ENCODE results near the gene ALB.
"Not testable (repeated sequence)": the region's sequence is repeated elsewhere in the genome, so short reads cannot be mapped to it uniquely, and the experiment has no call there.

Gene ALB

DNA sequence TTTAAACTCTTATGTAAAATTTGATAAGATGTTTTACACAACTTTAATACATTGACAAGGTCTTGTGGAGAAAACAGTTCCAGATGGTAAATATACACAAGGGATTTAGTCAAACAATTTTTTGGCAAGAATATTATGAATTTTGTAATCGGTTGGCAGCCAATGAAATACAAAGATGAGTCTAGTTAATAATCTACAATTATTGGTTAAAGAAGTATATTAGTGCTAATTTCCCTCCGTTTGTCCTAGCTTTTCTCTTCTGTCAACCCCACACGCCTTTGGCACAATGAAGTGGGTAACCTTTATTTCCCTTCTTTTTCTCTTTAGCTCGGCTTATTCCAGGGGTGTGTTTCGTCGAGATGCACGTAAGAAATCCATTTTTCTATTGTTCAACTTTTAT lies at the start of gene ALB:
Gene ALB (plus strand): TSS at position 246 of the 400 bp plus-strand sequence. CDS start 41 bp downstream, at position 287.
- DNase-seq = no peak

DNA sequence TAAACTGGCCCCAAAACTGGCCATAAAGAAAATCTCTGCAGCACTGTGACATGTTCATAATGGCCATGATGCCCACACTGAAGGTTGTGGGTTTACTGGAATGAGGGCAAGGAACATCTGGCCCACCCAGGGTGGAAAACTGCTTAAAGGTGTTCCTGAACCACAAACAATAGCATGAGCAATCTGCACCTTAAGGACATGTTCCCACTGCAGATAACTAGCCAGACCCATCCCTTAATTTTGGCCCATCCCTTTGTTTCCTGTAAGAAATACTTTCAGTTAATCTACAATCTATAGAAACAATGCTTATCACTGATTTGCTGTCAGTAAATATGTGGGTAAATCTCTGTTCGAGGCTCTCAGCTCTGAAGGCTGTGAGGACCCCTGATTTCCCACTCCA lies 46.9 kb upstream of the ALB start:
- not testable (repeated sequence) for DNase-seq

DNA sequence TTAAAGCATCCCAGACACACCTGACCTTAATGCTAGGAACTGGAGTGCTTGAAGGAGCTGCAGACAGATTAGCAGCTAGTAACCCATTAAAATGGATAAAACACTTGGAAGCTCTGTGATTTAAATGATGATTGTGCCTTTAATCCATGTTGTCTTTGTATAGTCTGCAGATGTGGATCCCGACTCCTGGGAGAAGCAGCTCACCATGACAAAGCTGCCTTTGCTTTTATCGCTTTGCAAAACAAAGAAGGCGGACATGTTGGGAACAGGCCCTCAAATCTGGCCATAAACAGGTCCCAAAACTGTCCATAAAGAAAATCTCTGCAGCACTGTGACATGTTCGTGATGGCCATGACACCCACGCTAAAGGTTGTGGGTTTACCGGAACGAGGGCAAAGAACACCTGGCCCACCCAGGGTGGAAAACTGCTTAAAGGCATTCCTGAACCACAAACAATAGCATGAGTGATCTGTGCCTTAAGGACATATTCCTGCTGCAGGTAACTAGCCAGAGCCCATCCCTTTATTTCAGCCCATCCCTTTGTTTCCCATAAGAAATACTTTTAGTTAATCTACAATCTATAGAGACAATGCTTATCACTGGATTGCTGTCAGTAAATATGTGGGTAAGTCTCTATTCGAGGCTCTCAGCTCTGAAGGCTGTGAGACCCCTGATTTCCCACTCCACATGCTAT lies 34.4 kb upstream of the ALB start:
- not testable (repeated sequence) for DNase-seq

DNA sequence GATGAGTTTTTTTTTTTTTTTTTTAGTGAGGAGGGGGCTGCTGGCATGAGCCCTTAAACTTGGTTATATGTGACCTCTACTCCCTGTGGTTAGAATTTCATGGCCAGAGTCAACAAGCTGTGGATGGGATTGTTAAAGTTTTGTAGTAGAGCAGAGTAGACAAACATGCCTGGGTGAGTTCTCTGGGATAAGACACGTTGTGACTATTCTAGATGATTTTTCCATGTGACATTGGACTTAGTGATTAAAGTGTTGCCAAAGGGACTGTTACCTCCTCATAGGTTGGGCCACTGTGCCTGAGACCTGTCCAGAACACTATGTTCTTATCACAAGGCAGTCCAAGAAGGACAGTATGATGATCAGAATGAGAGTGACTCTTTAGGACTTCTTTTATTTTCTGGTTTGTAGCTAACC lies 28.8 kb upstream of the ALB start:
- no peak for DNase-seq

DNA sequence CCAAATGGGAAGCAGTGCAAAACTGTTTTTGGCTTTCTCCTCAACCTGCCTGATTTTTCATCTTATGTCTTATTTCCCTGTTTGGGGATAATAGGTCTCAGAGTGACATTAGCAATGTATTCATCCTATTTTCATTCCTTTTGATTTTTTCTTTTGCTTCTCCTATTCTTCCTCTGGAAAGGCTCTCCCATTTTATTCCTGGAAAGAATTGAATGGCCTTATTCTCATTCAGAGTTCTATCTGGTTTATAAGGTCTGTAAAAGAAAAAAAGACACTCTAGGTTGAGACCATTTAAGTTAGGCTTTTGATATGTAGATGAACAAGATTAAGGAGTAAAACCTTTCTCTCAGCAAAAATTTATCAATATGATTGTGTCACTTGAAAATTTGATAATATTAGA lies 27.8 kb upstream of the ALB start:
- no peak for DNase-seq

DNA sequence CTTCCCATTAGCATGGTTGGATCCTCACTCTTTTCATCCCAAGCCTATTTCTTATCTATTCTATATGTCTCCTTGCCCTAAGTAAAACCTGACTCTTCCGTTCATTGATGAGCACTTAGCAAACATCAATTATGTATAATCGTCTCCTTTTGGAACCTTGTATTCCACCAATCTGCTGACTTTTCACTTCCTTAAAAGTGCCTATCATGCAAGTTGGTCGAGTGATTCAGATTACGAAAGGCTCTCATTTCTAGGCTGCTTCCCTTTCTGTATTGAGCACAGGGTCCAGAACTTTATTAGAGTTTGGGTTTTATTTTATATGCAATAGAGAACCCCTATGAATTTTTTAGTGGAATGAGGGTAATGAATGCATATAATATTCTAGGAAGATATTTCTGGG lies 27.1 kb upstream of the ALB start:
- no peak for DNase-seq

DNA sequence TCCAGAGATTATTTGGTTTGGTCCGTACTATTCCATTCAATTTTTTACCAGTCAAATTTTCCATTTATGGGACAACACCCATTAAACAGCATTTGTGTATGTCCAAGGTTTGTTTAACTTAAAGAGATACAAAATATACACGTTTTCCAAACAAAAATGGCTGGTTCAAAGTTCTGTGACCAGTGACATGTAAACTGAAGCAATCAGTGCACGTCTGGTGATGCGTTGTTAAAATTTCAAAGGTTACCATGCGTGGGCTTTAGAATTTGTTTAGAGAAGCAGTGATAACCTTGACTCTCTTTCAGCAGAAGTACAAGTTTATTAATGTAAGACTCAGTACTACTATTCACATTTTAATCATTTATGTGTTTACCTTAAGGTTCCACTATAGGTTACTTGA lies 25.2 kb upstream of the ALB start:
- DNase-seq = no peak

DNA sequence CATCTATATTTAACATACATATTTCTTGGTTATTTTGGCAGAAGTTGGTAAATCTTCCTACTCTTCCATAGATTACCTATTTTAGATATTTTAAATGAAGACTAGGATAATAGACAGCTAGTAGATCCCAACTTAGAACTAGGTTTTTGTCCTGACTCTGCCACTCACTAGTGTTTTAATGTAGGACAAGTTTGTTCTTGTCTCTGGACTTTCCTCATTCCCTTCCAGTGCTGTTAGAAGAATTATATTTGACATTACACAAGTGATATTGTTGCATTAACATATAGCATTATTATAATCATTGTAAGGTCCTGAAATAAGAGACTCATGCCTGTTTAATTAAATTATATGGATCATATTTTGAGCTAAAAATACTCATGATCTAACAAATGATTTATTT lies 24.1 kb upstream of the ALB start:
- no peak for DNase-seq

DNA sequence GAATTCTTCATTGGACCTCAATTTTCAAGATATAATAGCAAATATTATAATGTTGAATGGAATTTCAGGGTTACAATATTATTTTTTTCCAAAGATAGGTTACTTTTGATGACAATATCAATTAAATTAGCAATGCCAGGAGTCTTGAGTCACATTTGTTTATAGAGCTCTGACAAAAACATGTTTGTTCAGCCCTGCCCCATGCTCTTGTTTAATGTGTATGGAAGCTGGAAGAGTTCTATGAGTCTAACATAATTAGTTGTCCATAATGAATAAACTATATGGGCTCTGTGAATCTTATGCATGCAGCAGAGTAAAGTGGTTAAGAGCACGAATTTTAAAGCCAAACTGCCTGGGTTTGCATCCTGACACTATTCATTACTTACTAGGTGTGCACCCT lies 22.9 kb upstream of the ALB start:
- DNase-seq = no peak

DNA sequence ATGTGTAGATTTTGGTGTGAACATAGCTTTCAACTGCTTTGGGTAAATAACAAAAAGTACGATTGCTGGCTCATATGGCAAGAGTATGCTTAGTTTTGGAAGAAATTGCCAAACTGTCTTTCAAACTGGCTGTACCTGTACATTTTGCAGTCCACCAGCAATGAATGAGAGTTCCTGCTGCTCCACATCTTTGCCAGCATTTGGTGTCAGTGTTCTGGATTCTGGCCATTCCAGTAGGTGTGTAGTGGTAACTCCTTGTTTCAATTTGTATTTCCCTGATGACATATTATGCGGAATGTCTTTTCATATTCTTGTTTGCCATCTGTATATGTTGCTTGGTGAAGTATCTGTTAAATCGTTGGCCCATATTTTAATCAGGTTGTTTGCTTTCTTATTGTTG lies 20.6 kb upstream of the ALB start:
- DNase-seq = no peak

DNA sequence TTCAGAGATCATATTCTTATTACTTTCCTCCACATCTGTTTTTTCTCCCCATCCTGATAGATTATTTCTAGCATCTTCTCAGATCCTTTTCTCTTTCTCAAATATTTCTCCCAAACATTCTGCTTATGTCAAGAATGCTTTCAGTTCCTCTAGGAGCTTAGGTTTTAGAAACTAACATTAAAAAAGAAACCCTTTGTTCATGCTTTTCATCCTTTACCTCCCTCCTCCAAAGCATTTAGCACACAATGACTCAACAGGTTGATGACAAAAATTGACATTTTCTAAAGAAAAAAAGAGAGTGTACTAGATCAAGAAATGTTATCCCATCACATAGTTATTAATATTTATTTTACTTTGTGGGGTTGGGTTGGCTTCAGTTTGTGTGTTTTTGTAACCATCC lies 16.5 kb upstream of the ALB start:
- DNase-seq = no peak

DNA sequence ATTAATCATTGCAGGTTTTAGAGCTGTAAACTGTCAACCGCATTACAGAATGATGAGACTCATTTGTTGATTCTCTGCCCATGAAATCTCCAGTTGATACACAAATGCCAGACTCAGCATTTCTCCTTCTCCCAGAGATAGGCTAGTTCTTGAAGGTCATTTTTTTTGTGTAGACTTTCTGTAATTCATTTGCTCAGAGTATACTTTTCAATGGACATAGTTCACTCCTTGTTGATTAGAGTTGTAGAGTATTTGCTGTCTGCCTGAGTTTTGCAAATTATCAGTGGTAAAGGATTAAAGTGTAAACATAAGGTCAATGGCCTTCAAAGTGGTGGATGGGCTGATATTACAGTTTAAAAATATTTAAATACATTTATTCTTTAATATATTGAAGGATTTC lies 15.2 kb upstream of the ALB start:
- no peak for DNase-seq

DNA sequence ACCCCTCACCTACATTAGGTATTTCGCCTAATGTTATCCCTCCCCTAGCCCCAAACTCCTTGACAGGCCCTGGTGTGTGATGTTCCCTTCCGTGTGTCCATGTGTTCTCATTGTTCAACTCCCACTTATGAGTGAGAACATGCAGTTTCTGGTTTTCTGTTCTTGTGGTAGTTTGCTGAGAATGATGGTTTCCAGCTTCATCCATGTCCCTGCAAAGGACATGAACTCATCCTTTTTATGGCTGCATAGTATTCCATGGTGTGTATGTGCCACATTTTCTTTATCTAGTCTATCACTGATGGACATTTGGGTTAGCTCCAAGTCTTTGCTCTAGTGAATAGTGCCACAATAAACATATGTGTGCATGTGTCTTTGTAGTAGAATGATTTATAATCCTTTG lies 14.4 kb upstream of the ALB start:
- DNase-seq = not testable (repeated sequence)

DNA sequence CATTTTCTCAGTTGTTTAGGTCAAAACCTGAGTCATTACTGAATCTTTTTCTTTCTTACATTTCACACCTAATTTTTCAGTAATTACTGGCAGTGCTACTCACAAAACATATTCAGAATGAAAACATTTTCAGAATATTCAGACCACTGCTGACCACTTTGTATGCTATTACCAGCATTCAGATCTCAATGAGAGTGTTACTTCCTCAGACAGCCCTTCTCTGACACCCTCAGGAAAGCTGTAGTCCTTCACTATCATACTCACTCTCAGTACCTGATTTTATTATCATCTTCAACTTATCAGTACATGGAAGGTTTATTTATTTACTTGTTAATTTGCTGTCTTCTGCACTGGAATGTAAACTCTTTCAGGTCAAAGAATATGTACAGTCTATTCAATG lies 12.3 kb upstream of the ALB start:
- no peak for DNase-seq

DNA sequence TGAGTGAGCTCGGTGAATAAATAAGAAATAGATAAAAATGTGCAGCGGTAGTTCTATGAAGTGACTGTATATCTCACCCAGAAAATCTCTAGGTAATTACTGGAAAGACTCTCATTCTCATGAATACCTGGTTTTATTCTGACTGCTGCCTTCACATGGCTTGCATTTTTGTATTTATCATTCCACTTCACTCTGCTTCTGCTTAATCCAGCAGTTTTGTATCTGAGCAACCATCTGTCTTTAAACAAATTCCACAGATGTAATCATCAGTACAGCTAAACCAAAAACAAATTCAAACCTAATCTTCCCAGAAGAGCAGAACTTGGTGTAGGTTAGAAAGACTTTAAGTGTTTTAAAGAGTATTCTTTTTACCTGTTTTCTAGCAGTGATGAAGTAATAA lies 11.2 kb upstream of the ALB start:
- DNase-seq = no peak

DNA sequence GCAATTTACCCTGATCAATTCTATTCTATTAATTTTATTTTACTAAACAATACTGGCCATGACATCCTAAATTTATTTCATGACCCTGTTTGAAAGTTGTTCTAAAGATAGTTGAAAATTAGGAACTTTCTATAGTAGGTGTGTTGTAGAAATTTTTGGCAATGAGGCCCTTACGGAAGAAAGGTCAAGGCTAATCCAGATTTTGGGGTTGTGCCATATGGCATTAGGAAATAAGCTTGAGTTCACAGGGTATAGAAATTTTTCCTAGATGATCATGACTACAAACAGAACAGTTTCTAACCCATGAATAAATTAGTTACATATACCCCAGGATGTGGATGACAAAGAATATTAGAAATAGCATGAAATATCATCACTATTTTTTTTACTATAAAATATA lies 7.8 kb upstream of the ALB start:
- DNase-seq = no peak

DNA sequence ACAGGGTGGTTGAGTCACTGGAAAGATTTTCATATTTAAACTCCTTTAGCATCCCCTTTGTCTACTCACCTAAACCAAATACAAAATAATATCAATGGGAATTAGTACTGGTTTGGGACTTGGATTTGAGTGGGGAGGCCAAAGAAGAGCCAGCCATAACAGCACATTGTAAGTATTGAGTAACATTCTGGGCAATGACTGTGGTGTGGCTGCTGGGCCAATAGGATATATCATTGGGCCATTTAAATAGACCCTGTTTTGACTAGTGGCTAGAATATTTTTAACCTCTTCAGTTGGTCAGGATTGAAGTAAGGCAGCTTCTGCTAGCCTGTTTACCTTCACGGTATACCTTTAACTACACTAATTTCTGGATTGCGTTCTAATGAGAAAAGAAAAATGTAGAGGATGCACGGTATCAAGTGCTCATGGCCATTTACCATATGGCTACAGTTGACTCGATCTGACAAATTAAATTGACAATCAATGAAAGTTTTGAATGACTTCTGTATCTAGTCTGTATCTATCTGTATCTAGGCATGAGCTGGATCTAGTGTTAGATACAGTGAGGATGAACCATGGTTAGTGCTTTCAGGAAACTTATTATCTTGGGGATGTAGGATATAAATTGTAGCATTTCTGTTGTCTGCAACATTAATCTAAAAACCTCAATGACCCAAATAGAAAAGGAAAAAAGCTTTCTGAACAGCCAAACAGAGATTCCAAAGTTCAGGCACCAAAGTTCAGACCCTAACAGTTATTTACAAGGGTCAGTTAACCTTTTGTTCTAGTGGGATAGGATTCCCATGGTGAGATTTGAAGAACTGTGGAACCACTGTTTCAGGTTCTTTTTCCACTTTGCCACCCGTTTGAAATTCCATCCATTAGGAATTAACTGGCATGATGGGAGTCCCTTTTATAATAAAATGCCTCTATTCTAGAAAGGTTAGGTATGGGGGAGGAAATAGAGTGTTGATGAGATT lies 6.8 kb upstream of the ALB start:
- DNase-seq = no peak

DNA sequence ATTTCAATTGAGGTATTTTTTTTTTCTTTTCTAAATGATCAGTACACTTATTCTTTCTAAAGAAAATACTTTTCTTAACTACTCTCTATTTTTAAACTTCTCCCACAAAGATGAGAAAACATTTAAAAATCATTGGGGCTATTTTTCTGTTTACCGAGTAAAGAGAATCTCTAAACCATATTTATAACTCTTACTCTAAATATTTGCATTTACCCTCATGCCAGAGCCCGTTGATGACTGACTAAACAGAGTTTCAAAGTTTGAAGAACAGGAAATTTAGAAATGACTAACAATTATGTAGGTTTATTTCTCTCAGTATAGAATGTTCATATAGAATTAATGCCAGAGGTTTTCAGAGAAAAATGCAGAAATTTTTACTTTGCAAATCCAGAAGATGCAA lies 2.7 kb upstream of the ALB start:
- DNase-seq = no peak

DNA sequence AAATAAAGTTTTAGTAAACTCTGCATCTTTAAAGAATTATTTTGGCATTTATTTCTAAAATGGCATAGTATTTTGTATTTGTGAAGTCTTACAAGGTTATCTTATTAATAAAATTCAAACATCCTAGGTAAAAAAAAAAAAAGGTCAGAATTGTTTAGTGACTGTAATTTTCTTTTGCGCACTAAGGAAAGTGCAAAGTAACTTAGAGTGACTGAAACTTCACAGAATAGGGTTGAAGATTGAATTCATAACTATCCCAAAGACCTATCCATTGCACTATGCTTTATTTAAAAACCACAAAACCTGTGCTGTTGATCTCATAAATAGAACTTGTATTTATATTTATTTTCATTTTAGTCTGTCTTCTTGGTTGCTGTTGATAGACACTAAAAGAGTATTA lies 370 bp downstream of the ALB start:
- DNase-seq = no peak

DNA sequence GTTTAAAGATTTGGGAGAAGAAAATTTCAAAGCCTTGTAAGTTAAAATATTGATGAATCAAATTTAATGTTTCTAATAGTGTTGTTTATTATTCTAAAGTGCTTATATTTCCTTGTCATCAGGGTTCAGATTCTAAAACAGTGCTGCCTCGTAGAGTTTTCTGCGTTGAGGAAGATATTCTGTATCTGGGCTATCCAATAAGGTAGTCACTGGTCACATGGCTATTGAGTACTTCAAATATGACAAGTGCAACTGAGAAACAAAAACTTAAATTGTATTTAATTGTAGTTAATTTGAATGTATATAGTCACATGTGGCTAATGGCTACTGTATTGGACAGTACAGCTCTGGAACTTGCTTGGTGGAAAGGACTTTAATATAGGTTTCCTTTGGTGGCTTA lies 1.1 kb downstream of the ALB start:
- no peak for DNase-seq

DNA sequence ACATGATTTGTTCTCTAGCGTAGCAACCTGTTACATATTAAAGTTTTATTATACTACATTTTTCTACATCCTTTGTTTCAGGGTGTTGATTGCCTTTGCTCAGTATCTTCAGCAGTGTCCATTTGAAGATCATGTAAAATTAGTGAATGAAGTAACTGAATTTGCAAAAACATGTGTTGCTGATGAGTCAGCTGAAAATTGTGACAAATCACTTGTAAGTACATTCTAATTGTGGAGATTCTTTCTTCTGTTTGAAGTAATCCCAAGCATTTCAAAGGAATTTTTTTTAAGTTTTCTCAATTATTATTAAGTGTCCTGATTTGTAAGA lies 2.4 kb downstream of the ALB start:
- DNase-seq = no peak

DNA sequence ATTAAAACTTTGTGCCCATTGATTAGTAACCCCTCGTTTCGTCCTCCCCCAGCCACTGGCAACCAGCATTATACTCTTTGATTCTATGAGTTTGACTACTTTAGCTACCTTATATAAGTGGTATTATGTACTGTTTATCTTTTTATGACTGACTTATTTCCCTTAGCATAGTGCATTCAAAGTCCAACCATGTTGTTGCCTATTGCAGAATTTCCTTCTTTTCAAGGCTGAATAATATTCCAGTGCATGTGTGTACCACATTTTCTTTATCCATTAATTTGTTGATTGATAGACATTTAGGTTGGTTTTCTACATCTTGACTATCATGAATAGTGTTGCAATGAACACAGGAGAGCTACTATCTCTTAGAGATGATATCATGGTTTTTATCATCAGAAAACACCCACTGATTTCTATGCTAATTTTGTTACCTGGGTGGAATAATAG lies 3.2 kb downstream of the ALB start:
- no peak for DNase-seq

DNA sequence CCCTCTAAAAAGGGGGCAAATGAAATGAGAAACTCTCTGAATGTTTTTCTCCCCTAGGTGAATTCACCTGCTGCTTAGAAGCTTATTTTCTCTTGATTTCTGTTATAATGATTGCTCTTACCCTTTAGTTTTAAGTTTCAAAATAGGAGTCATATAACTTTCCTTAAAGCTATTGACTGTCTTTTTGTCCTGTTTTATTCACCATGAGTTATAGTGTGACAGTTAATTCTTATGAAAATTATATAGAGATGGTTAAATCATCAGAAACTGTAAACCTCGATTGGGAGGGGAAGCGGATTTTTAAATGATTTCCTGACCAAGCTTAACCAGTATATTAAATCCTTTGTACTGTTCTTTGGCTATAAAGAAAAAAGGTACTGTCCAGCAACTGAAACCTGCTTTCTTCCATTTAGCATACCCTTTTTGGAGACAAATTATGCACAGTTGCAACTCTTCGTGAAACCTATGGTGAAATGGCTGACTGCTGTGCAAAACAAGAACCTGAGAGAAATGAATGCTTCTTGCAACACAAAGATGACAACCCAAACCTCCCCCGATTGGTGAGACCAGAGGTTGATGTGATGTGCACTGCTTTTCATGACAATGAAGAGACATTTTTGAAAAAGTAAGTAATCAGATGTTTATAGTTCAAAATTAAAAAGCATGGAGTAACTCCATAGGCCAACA lies 4.2 kb downstream of the ALB start:
- no peak for DNase-seq

All from CD4-positive, alpha-beta T cell treated with Interferon gamma for 1 hour (primary cell).